Measurements from ENCODE around the gene DLL1. TPM values are rescaled to one million over a fixed set of nuclear protein-coding genes. Genes with fewer than 3 reads are reported as not detected.
A peak's percentile ranks its signal among the peaks of the same experiment; 100 is the strongest.

DLL1 gene
- total and polyA plus RNA-seq, 8 donors = 3.4 to 38.5 (median 5.8) TPM; not detected in 1

DNA sequence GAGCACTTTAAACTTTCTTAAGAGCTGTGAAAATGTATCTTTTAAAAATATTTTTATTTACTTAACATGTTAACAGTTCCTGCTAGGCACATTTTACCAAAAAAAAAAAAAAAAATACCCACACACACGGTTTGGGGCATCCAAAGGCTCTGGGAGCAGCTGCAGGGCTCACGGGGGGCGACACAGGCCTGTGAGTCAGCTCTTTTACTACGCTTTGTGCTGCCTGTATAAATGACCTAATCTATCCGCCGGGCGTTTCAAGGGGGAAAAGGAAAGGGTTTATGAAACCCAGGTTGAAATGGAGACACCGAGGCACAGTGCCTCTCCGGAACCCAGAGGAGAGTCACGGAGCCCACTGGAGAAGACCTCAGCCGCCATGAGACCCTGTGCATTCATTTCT is 40.4 kb downstream of the DLL1 start:
- H3K27me3 ChIP-seq = peaks cover 0 to 42% (median 0%) of the 10 kb centered on the region in 3 donors
- no peak for DNase-seq
- H3K27ac ChIP-seq = no peak overlapping the region
- intact Hi-C loops (cut with DNase I; ENCODE audit: low total_unique reads) = no loop called here
- H3K4me1 ChIP-seq = peaks cover 0 to 15% (median 6%) of the 10 kb centered on the region in 4 donors
- 76 to 88% (median 82%) methylated on average over 11 of the region's 11 CpGs for WGBS, 5 donors
- no peaks in the 10 kb centered on the region for H3K9me3 ChIP-seq
- no peak overlapping the region for H3K4me3 ChIP-seq
- no peaks in the 10 kb centered on the region for H3K36me3 ChIP-seq
- TF ChIP-seq EP300 (IDR thresholded peaks at IDR 0.05) (no peak), POLR2AphosphoS5 (IDR thresholded peaks at IDR 0.05) (no peak)
- TF ChIP-seq, protein P1, sequence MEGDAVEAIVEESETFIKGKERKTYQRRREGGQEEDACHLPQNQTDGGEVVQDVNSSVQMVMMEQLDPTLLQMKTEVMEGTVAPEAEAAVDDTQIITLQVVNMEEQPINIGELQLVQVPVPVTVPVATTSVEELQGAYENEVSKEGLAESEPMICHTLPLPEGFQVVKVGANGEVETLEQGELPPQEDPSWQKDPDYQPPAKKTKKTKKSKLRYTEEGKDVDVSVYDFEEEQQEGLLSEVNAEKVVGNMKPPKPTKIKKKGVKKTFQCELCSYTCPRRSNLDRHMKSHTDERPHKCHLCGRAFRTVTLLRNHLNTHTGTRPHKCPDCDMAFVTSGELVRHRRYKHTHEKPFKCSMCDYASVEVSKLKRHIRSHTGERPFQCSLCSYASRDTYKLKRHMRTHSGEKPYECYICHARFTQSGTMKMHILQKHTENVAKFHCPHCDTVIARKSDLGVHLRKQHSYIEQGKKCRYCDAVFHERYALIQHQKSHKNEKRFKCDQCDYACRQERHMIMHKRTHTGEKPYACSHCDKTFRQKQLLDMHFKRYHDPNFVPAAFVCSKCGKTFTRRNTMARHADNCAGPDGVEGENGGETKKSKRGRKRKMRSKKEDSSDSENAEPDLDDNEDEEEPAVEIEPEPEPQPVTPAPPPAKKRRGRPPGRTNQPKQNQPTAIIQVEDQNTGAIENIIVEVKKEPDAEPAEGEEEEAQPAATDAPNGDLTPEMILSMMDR (IDR thresholded peaks at IDR 0.05) = no peak

GRCh38 chr6:170249817-170250216 is 41.1 kb downstream of the DLL1 start:
- Histone ChIP-seq H3K27ac (no peak overlapping the region), H3K4me3 (no peak overlapping the region), H3K9me3 (no peaks in the 10 kb centered on the region), H3K4me1 (peaks cover 0 to 15% (median 6%) of the 10 kb centered on the region in 4 donors), H3K36me3 (no peaks in the 10 kb centered on the region), H3K27me3 (peaks cover 0 to 48% (median 0%) of the 10 kb centered on the region in 3 donors)
- 90 to 94% (median 92%) methylated on average over 14 to 15 of the region's 15 CpGs for WGBS, 5 donors
- intact Hi-C loops (cut with DNase I; ENCODE audit: low total_unique reads) = no loop called here
- DNase-seq = no peak
- TF ChIP-seq POLR2AphosphoS5 (IDR thresholded peaks at IDR 0.05) = no peak
- no peak for TF ChIP-seq POLR2A (IDR thresholded peaks at IDR 0.05)
- TF ChIP-seq, protein P1 (IDR thresholded peaks at IDR 0.05) = no peak
- TF ChIP-seq EP300 (IDR thresholded peaks at IDR 0.05) = no peak

DNA sequence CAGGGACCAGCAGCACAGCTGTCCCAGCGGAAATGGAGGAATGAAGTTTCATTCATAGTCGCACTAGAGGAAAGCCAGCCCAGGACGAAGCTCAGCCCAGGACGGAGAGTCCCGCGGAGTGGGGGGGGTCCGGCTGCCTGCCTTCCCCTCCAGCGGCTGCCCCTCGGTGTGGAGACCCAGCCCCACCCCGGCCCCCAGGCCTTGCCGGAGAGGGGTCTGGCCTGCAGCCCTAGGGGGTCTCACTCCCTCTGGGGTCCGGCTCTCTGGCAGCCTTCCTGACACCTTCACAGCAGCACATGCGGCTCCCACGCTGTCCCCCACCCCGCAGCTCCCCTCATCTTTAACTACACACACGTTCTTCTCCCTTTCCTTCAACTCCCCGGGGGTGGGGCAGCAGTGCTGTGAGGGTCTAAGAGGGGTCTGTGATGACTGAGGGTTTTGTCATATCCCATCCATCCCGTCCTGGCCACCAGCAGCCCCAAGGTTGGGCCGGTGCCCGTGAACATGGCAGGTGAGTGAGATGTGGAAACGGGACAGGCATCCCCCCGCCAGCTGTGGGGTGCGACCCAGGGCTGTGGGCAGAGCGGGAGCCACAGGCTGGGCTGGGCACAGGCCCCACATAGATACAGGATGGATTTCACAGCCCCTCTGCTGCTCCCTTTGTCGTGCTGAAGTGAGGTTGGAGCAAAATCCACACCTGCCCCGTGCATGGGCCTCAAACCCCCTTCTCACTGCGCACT is 41.8 kb downstream of the DLL1 start:
- intact Hi-C loops (cut with DNase I; ENCODE audit: low total_unique reads) = no loop called here
- Histone ChIP-seq H3K9me3 (no peaks in the 10 kb centered on the region), H3K4me1 (peaks cover 0 to 17% (median 6%) of the 10 kb centered on the region in 4 donors), H3K36me3 (no peaks in the 10 kb centered on the region), H3K4me3 (no peak overlapping the region), H3K27ac (no peak overlapping the region), H3K27me3 (peaks cover 0 to 55% (median 0%) of the 10 kb centered on the region in 3 donors)
- DNase-seq = no peak
- TF ChIP-seq POLR2AphosphoS5 (IDR thresholded peaks at IDR 0.05) = no peak
- TF ChIP-seq, protein P1 (IDR thresholded peaks at IDR 0.05) = no peak
- WGBS, 5 donors = 69 to 83% (median 81%) methylated on average over 20 to 27 of the region's 27 CpGs

- H3K27ac ChIP-seq = no peak overlapping the region
Measured at GRCh38 chr6:170248111-170248805, 42.6 kb downstream of the DLL1 start.

More at GRCh38 chr6:170248111-170248805, 42.6 kb downstream of the DLL1 start:
- peak in 1 of 2 donors; percentile 48 for DNase-seq
- H3K9me3 ChIP-seq = no peaks in the 10 kb centered on the region
- H3K27me3 ChIP-seq = peaks cover 0 to 52% (median 0%) of the 10 kb centered on the region in 3 donors
- 64 to 80% (median 75%) methylated on average over 30 to 34 of the region's 34 CpGs for WGBS, 5 donors
- H3K36me3 ChIP-seq = no peaks in the 10 kb centered on the region
- H3K4me3 ChIP-seq = no peak overlapping the region
- TF ChIP-seq POLR2A (IDR thresholded peaks at IDR 0.05) (no peak), EP300 (IDR thresholded peaks at IDR 0.05) (no peak), POLR2AphosphoS5 (IDR thresholded peaks at IDR 0.05) (no peak)
- TF ChIP-seq, protein P1 (IDR thresholded peaks at IDR 0.05) = no peak
- peaks cover 0 to 23% (median 6%) of the 10 kb centered on the region in 4 donors for H3K4me1 ChIP-seq
- intact Hi-C loops (cut with DNase I; ENCODE audit: low total_unique reads) = no loop called here

Measured in stomach (tissue), 9 donors.